ENCODE data around the gene STAB1.

DNA sequence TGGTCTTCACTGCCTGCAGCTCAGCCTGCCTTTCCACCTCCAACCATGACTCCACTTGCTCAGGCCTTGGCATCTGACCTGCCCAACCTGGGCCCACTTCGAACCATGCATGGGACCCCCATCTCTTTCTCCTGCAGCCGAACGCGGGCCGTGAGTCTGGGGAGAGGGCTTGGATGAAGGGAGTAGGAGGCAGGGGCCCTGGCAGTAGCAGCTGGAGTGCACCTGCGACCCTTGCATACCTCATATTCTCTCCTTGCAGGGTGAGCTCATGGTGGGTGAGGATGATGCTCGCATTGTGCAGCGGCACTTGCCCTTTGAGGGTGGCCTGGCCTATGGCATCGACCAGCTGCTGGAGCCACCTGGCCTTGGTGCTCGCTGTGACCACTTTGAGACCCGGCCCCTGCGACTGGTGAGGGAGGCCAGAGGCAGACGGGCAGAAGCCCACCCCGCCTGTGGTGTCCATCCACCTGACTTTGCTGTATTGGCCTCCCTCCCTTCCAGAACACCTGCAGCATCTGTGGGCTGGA lies 25.1 kb downstream of the STAB1 start:
- TF ChIP-seq, protein P1, sequence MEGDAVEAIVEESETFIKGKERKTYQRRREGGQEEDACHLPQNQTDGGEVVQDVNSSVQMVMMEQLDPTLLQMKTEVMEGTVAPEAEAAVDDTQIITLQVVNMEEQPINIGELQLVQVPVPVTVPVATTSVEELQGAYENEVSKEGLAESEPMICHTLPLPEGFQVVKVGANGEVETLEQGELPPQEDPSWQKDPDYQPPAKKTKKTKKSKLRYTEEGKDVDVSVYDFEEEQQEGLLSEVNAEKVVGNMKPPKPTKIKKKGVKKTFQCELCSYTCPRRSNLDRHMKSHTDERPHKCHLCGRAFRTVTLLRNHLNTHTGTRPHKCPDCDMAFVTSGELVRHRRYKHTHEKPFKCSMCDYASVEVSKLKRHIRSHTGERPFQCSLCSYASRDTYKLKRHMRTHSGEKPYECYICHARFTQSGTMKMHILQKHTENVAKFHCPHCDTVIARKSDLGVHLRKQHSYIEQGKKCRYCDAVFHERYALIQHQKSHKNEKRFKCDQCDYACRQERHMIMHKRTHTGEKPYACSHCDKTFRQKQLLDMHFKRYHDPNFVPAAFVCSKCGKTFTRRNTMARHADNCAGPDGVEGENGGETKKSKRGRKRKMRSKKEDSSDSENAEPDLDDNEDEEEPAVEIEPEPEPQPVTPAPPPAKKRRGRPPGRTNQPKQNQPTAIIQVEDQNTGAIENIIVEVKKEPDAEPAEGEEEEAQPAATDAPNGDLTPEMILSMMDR (conservative IDR thresholded peaks at IDR 0.05 in 1 of 2, IDR thresholded peaks at IDR 0.05 in 1 of 2; ENCODE audit: low read depth in 1 of 2, low read length in 2 of 2), result no peak
- no peak for TF ChIP-seq EZH2 (IDR thresholded peaks at IDR 0.05; ENCODE audit: low read length, missing control alignments)
